Activated naive CD4-positive, alpha-beta T cell (primary cell): ENCODE data around the gene PIEZO2.
"Not testable (repeated sequence)": the region's sequence is repeated elsewhere in the genome, so short reads cannot be mapped to it uniquely, and the experiment has no call there.

Experiments used
- DNase-seq, 4 experiments: peaks; one replicate each; lab custom pipeline; 2025; lab: John Stamatoyannopoulos, UW

PIEZO2 gene

DNA sequence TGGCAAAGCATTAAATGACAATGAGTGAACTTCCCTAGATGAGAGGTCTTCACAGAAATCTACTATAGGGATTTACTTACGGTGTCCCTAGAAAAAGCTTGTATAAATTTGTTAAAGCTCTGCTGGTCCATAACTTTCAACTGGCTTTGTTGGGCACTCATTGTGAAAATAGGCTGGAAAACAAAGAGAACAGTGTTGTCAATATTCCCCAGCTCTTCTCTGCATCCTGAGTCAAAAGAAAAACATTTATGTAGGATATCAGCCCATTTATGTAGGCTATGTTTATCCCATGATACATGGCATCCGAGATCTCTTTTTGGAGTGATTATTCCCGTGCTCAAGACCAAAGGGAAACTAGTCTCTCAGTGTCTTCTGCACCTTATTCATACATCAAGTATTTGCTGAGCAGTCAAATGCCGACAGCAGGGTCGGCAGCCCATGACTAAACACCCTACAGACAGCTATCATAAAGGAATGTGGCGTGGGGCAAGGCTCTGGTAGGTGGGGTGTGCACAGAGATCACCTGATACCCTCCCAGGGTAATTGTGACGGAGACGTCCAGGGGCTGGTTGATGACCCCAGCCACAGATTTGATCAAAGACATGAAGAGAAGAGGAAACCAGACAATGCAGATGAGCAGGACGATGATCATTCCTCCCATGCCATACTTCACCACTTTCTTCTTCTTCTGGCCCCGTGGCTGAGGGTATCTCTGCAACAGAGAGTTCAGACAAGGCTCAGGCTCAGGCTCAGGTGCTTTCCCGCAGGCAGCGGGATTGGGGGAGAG, 467.6 kb downstream of the PIEZO2 start:
- DNase-seq = no peak

- DNase-seq = no peak
Observed at GRCh38 chr18:10680271-10680596, 469.1 kb downstream of the PIEZO2 start.

DNA sequence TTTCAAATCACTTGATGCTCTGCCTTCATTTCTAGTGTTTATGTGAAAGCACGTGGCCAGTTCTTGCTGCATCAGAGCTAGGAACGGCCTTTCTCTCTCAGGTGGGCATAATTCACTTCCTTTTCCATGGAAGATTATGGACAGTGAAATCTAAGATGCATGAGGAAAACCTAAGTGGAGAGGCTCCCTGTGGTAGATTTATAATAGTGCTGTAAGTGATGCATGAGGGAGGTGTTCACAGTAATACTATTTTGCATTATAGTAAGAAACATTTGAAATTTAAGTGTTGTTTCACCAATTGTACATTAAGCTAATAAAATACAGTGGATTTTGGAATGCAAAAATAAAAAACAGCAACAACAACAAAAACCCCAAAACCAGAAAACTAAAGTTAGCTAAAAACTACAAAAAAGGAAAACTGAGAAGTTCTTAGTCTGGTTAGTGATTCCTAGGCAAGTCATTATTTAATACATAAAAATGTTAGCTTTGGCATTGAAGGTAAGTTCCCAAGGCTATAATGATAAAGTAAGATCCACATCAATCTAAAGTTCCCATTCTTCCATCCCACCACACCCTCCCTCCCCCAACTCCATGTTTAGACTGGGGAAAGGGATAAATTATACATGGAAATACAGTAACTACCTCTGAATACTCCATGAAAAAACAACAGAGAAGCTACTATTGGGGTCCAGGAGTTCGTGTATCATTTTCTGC, 469.7 kb downstream of the PIEZO2 start:
- DNase-seq = no peak

GRCh38 chr18:10671441-10671840, 477.9 kb downstream of the PIEZO2 start:
- no peak for DNase-seq

- DNase-seq = no peak
Observed at GRCh38 chr18:10670856-10671255, 478.5 kb downstream of the PIEZO2 start.

DNA sequence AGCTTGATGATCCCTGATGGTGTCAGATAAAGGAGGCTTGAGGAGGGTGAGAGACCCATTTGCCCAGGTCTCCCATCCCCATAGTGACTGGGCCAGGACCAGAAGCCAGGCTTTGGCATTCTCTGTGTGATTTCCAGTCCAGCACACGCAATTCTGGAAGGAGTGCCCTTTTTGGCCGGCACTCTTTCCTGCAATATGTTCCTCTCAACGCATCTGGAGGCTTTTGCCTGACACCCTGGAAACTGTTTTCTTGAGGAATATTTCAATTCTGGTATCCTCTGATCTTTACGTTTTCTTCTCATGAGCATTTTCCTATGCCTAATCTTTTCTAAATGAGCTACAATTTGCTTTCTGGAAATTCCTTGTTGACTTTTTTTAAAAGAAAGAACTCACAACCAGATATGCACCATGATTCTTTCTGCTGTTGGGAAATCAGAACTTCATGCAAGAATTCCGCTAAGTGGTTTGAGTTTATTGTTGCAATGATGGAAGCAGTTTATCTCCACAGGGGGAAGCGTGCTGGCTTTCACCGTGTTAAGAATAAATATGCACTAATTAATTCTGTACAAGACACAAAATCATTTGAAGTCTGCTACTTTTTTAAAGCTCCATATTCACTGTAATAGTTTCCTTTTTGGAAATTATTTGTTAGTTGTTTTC, 479.8 kb downstream of the PIEZO2 start:
- no peak for DNase-seq

DNA sequence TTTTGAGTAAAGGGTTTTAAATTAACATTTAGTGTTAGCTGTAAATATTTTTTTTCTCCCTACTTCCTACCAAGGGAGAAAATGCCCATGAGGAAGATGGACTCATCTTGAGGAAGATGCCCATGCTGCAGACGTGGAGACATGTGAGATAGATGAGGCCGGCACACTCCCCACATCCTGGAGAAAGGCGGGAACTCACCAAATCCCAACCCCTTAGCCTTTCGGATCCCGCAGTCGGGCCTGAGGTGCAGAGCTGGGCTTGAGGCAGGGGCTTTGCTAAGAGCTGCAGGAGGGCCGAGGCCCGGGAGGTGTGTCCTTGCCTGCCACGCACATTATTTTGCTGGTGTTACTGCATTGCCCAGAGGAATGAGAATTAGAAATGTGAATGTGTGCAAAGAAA, 485.6 kb downstream of the PIEZO2 start:
- no peak for DNase-seq

DNA sequence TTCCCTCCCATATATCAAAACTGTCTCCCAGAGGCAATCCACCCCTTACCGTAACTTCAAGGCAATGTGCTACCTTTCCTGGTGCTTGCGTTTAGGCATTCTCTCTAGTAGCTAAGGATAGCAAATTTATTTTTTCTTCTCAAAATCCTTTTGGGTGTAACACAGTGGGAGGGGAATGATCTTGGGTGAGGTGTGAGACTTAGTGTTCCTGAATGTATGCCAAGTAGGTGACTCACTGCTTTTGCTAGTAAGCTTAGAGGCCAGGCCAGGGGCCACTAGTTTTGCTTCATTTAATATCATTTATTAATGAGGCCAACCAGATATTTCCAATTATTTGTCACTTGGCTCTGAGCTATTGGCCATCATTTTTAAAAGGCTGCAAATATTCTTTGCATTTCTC, 488.1 kb downstream of the PIEZO2 start:
- no peak for DNase-seq

GRCh38 chr18:10660179-10660884, 489.0 kb downstream of the PIEZO2 start:
- no peak for DNase-seq

DNA sequence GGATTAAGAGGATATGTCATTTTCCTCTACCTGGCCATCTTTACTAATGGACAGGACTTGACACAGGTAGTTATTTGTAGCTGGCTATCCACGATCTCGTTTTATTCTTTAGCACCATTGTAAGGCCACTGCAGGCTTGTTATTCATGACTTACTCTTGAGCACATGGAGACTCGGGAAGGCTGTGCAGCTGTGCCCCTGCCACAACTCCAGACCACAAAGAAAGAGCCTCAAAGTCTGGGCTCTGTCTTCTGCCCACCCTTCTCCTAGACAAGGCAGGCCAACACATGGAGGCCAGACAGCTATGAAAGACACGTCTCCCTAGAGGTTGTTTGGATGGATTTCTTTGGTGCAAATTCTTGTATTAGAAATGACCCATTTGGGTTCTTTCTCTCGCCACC, 489.8 kb downstream of the PIEZO2 start:
- DNase-seq = no peak

- DNase-seq = no peak
Observed at GRCh38 chr18:10659000-10659399, 490.4 kb downstream of the PIEZO2 start.

- not testable (repeated sequence) for DNase-seq
Observed at GRCh38 chr18:10644003-10644402, 505.4 kb downstream of the PIEZO2 start.

GRCh38 chr18:10642915-10643524, 506.3 kb downstream of the PIEZO2 start:
- DNase-seq = not testable (repeated sequence)

- not testable (repeated sequence) for DNase-seq
Observed at GRCh38 chr18:10638539-10638885, 510.9 kb downstream of the PIEZO2 start.

DNA sequence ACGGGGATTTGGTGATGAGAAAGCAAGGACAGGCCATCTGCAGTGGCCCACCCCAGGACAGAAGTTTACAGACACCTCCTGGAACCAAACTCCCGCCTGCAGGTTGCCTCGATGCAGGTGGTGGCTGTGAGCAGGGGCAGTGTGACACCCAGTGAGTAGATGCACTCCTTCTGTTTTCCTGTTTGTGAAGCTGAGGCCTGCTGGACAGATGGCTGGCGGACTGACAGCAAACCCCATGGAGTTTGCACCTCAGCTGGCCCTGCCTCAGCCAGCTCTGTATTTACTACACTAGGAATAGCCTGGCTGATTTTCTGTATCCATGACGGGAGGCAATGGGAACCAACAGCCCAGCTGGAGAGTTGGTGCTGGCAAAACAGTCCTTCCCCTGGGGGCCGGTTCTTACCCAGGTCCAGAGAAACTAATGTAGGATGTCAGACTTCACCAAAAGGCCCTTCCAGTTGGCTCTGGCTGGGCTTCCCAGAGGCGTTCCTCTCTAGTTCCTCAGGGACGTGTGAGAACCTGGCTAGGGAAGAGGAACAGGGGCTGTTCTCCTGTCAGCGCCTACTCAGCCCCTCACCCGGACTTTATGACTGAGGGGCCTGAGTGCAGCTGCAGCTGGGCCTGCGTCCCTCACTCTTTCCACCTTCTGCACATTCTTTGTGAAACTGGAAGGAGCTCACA, 511.4 kb downstream of the PIEZO2 start:
- not testable (repeated sequence) for DNase-seq

GRCh38 chr18:10629076-10629475, 520.3 kb downstream of the PIEZO2 start:
- DNase-seq = not testable (repeated sequence)

GRCh38 chr18:10626606-10627213, 522.7 kb downstream of the PIEZO2 start:
- DNase-seq = not testable (repeated sequence)

GRCh38 chr18:10623606-10624005, 525.8 kb downstream of the PIEZO2 start:
- not testable (repeated sequence) for DNase-seq

GRCh38 chr18:10622982-10623381, 526.4 kb downstream of the PIEZO2 start:
- DNase-seq = not testable (repeated sequence)

DNA sequence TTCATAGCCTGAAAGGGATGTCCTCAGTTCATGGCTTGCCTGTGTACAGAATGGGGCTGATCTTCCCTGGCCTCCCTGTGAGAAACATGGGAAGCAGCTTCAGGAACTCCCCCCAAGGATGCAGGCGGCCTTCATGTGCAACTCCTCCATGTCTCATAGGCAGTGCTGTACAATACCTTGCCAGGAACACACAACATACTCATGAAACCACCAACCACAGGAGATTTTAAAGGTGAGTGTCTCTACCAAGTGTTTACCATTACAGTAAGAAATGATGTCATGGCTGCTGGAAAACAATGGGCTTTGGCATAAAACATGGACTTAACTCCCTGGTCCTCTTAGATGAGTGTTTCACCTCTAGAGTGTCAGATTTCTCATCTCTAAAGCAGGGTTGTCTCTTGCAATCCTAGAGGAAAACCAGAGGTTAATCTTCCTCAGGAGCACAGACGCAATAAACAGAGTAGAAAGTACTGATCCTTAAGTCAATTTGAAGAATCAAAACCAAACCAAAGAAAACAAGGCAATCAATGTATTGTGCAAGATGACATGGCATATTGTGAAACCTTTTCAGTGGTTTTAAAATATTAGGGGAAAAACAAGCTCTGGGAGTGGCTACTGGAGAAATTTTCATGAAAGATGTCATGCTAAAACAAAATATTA, 528.6 kb downstream of the PIEZO2 start:
- DNase-seq = not testable (repeated sequence)
